ENCODE measurements around the gene PACSIN2. TPM values are rescaled to one million over a fixed set of nuclear protein-coding genes. Genes with fewer than 3 reads are reported as not detected.
"Not testable (repeated sequence)": the region's sequence is repeated elsewhere in the genome, so short reads cannot be mapped to it uniquely, and the experiment has no call there.

PACSIN2 gene
- total RNA-seq, 1 donor from 2014 or later: 93.7 TPM

GRCh38 chr22:42924436-42924835 is 90.5 kb downstream of the PACSIN2 start:
- H3K4me1 Mint-ChIP-seq (ENCODE audit: unreplicated experiment): peaks cover 28% of the 10 kb centered on the region
- no peak overlapping the region for H3K4me3 Mint-ChIP-seq (ENCODE audit: unreplicated experiment)
- H3K36me3 Mint-ChIP-seq (ENCODE audit: low read depth, unreplicated experiment): no peaks in the 10 kb centered on the region
- no peaks in the 10 kb centered on the region for H3K9me3 Mint-ChIP-seq (ENCODE audit: unreplicated experiment)
- H3K27ac Mint-ChIP-seq (ENCODE audit: unreplicated experiment): peak overlapping the region; percentile 36
- DNase-seq (ENCODE audit: low spot score): no peak
- no peak for TF ChIP-seq CTCF (IDR thresholded peaks at IDR 0.05; ENCODE audit: unreplicated experiment)
- H3K27me3 Mint-ChIP-seq (ENCODE audit: unreplicated experiment): peaks cover 2% of the 10 kb centered on the region

- H3K9me3 Mint-ChIP-seq (ENCODE audit: unreplicated experiment): no peaks in the 10 kb centered on the region
- TF ChIP-seq CTCF (IDR thresholded peaks at IDR 0.05; ENCODE audit: unreplicated experiment): no peak
- H3K36me3 Mint-ChIP-seq (ENCODE audit: low read depth, unreplicated experiment): no peaks in the 10 kb centered on the region
- H3K27me3 Mint-ChIP-seq (ENCODE audit: unreplicated experiment): peaks cover 2% of the 10 kb centered on the region
- H3K4me3 Mint-ChIP-seq (ENCODE audit: unreplicated experiment): no peak overlapping the region
- no peak for DNase-seq (ENCODE audit: low spot score)
- H3K4me1 Mint-ChIP-seq (ENCODE audit: unreplicated experiment): peaks cover 28% of the 10 kb centered on the region
- peak overlapping the region; percentile 59 for H3K27ac Mint-ChIP-seq (ENCODE audit: unreplicated experiment)
Measured at GRCh38 chr22:42922374-42923191, 92.4 kb downstream of the PACSIN2 start.

GRCh38 chr22:42920101-42920820 is 94.7 kb downstream of the PACSIN2 start:
- no peak for TF ChIP-seq CTCF (IDR thresholded peaks at IDR 0.05; ENCODE audit: unreplicated experiment)
- Mint-ChIP-seq H3K27ac (ENCODE audit: unreplicated experiment) (no peak overlapping the region), H3K4me1 (ENCODE audit: unreplicated experiment) (peaks cover 35% of the 10 kb centered on the region), H3K4me3 (ENCODE audit: unreplicated experiment) (no peak overlapping the region), H3K9me3 (ENCODE audit: unreplicated experiment) (no peaks in the 10 kb centered on the region), H3K36me3 (ENCODE audit: low read depth, unreplicated experiment) (no peaks in the 10 kb centered on the region), H3K27me3 (ENCODE audit: unreplicated experiment) (peaks cover 2% of the 10 kb centered on the region)
- no peak for DNase-seq (ENCODE audit: low spot score)

- Mint-ChIP-seq H3K27ac (ENCODE audit: unreplicated experiment) (no peak overlapping the region), H3K9me3 (ENCODE audit: unreplicated experiment) (no peaks in the 10 kb centered on the region), H3K27me3 (ENCODE audit: unreplicated experiment) (peaks cover 2% of the 10 kb centered on the region), H3K4me1 (ENCODE audit: unreplicated experiment) (peaks cover 31% of the 10 kb centered on the region), H3K36me3 (ENCODE audit: low read depth, unreplicated experiment) (no peaks in the 10 kb centered on the region), H3K4me3 (ENCODE audit: unreplicated experiment) (no peak overlapping the region)
- TF ChIP-seq CTCF (IDR thresholded peaks at IDR 0.05; ENCODE audit: unreplicated experiment): no peak
- no peak for DNase-seq (ENCODE audit: low spot score)
Measured at GRCh38 chr22:42919199-42919598, 95.8 kb downstream of the PACSIN2 start.

- no peak overlapping the region for H3K27ac Mint-ChIP-seq (ENCODE audit: unreplicated experiment)
- peaks cover 2% of the 10 kb centered on the region for H3K27me3 Mint-ChIP-seq (ENCODE audit: unreplicated experiment)
- H3K4me1 Mint-ChIP-seq (ENCODE audit: unreplicated experiment): peaks cover 28% of the 10 kb centered on the region
Measured at GRCh38 chr22:42918500-42918899, 96.4 kb downstream of the PACSIN2 start.

GRCh38 chr22:42917358-42917757 is 97.6 kb downstream of the PACSIN2 start:
- not testable (repeated sequence) for H3K27me3 Mint-ChIP-seq (ENCODE audit: unreplicated experiment); DNase-seq (ENCODE audit: low spot score); H3K27ac Mint-ChIP-seq (ENCODE audit: unreplicated experiment); H3K9me3 Mint-ChIP-seq (ENCODE audit: unreplicated experiment); H3K4me3 Mint-ChIP-seq (ENCODE audit: unreplicated experiment); H3K36me3 Mint-ChIP-seq (ENCODE audit: low read depth, unreplicated experiment)
- H3K4me1 Mint-ChIP-seq (ENCODE audit: unreplicated experiment): peaks cover 20% of the 10 kb centered on the region

More at GRCh38 chr22:42918500-42918899, 96.4 kb downstream of the PACSIN2 start:
- Mint-ChIP-seq H3K9me3 (ENCODE audit: unreplicated experiment) (no peaks in the 10 kb centered on the region), H3K36me3 (ENCODE audit: low read depth, unreplicated experiment) (no peaks in the 10 kb centered on the region), H3K4me3 (ENCODE audit: unreplicated experiment) (no peak overlapping the region)
- DNase-seq (ENCODE audit: low spot score): no peak
- no peak for TF ChIP-seq CTCF (IDR thresholded peaks at IDR 0.05; ENCODE audit: unreplicated experiment)

Data from endothelial cell (in vitro differentiated cells).